ENCODE data around the gene GAP43.
A peak's percentile ranks its signal among the peaks of the same experiment; 100 is the strongest.

Gene GAP43

GRCh38 chr3:115652738-115653137, 29.4 kb downstream of the GAP43 start:
- H3K27me3 ChIP-seq (ENCODE audit: insufficient read depth, low read depth) = no peaks in the 10 kb centered on the region
- H4K20me1 ChIP-seq (ENCODE audit: insufficient read depth) = no peaks in the 10 kb centered on the region
- TF ChIP-seq CTCF (conservative IDR thresholded peaks at IDR 0.05; ENCODE audit: low read depth, low read length) = no peak
- no peak overlapping the region for H2AFZ ChIP-seq (ENCODE audit: low read depth)
- no peak overlapping the region for H3K27ac ChIP-seq
- H3K4me2 ChIP-seq = no peak overlapping the region
- H3K9ac ChIP-seq = no peak overlapping the region
- H3K36me3 ChIP-seq (ENCODE audit: insufficient read depth) = no peaks in the 10 kb centered on the region
- 0 out of 2 replicates have a peak, but pooled peaks cover 5% of the 10 kb centered on the region for H3K79me2 ChIP-seq (ENCODE audit: insufficient read depth, low read depth)
- no peak overlapping the region for H3K4me3 ChIP-seq (IDR thresholded peaks at IDR 0.05; ENCODE audit: insufficient read depth, low read depth, low read length)
- peaks cover 23% of the 10 kb centered on the region for H3K4me1 ChIP-seq (ENCODE audit: low read depth, poor library complexity, severe bottlenecking)

GRCh38 chr3:115655761-115656282, 32.5 kb downstream of the GAP43 start:
- 0 out of 2 replicates have a peak, but pooled peaks cover 5% of the 10 kb centered on the region for H3K79me2 ChIP-seq (ENCODE audit: insufficient read depth, low read depth)
- H3K9ac ChIP-seq = no peak overlapping the region
- H3K4me3 ChIP-seq (IDR thresholded peaks at IDR 0.05; ENCODE audit: insufficient read depth, low read depth, low read length) = no peak overlapping the region
- no peaks in the 10 kb centered on the region for H3K36me3 ChIP-seq (ENCODE audit: insufficient read depth)
- H3K27ac ChIP-seq = no peak overlapping the region
- peaks cover 44% of the 10 kb centered on the region for H3K4me1 ChIP-seq (ENCODE audit: low read depth, poor library complexity, severe bottlenecking)
- no peak overlapping the region for H2AFZ ChIP-seq (ENCODE audit: low read depth)
- no peaks in the 10 kb centered on the region for H4K20me1 ChIP-seq (ENCODE audit: insufficient read depth)
- H3K4me2 ChIP-seq = no peak overlapping the region
- H3K27me3 ChIP-seq (ENCODE audit: insufficient read depth, low read depth) = no peaks in the 10 kb centered on the region
- TF ChIP-seq CTCF (conservative IDR thresholded peaks at IDR 0.05; ENCODE audit: low read depth, low read length) = no peak

- peak overlapping the region; percentile 87 for H3K4me2 ChIP-seq
- H2AFZ ChIP-seq (ENCODE audit: low read depth) = peak overlapping the region; percentile 93; the same call in 1 of the 2 replicates
- peak overlapping the region; percentile 99; the same call in 1 of the 2 replicates for H3K9ac ChIP-seq
- no peaks in the 10 kb centered on the region for H3K36me3 ChIP-seq (ENCODE audit: insufficient read depth)
- H3K4me1 ChIP-seq (ENCODE audit: low read depth, poor library complexity, severe bottlenecking) = peaks cover 54% of the 10 kb centered on the region
- 0 out of 2 replicates have a peak, but pooled peaks cover 5% of the 10 kb centered on the region for H3K79me2 ChIP-seq (ENCODE audit: insufficient read depth, low read depth)
- TF ChIP-seq CTCF (conservative IDR thresholded peaks at IDR 0.05; ENCODE audit: low read depth, low read length) = 0 out of 2 replicates have a peak, but pooled peaks have one; percentile 27
- H4K20me1 ChIP-seq (ENCODE audit: insufficient read depth) = no peaks in the 10 kb centered on the region
- no peak overlapping the region for H3K4me3 ChIP-seq (IDR thresholded peaks at IDR 0.05; ENCODE audit: insufficient read depth, low read depth, low read length)
- H3K27me3 ChIP-seq (ENCODE audit: insufficient read depth, low read depth) = no peaks in the 10 kb centered on the region
- H3K27ac ChIP-seq = peak overlapping the region; percentile 100
These were observed 33.9 kb downstream of the GAP43 start for GRCh38 chr3:115657168-115657567.

- Histone ChIP-seq H3K4me1 (ENCODE audit: low read depth, poor library complexity, severe bottlenecking) (peaks cover 55% of the 10 kb centered on the region), H3K9ac (peak overlapping the region; percentile 99), H3K27ac (peak overlapping the region; percentile 100), H2AFZ (ENCODE audit: low read depth) (peak overlapping the region; percentile 93), H3K4me3 (IDR thresholded peaks at IDR 0.05; ENCODE audit: insufficient read depth, low read depth, low read length) (peak overlapping the region; percentile 38), H3K4me2 (peak overlapping the region; percentile 87), H3K36me3 (ENCODE audit: insufficient read depth) (no peaks in the 10 kb centered on the region), H3K27me3 (ENCODE audit: insufficient read depth, low read depth) (no peaks in the 10 kb centered on the region), H4K20me1 (ENCODE audit: insufficient read depth) (no peaks in the 10 kb centered on the region), H3K79me2 (ENCODE audit: insufficient read depth, low read depth) (0 out of 2 replicates have a peak, but pooled peaks cover 5% of the 10 kb centered on the region)
- TF ChIP-seq CTCF (conservative IDR thresholded peaks at IDR 0.05; ENCODE audit: low read depth, low read length) = no peak; the same call in 1 of the 2 replicates
These were observed 34.7 kb downstream of the GAP43 start for GRCh38 chr3:115658032-115658336.

Measured in KMS-11 (cell line).